Right cardiac atrium (tissue), 5 donors: ENCODE results near the gene ZC3H7A. TPM values are rescaled to one million over a fixed set of nuclear protein-coding genes. Genes with fewer than 3 reads are reported as not detected.
"Not testable (repeated sequence)": the region's sequence is repeated elsewhere in the genome, so short reads cannot be mapped to it uniquely, and the experiment has no call there.

Experiments used
- ATAC-seq, 2 donors: fragments of 200-7000 bp; cut with Tn5 transposase; one replicate each; pipeline versions ENCODE4 v1.8.0 to v1.9.1; 2020; ENCODE audit warnings: moderate library complexity in 2 of 2, mild to moderate bottlenecking in 1 of 2
- DNase-seq, 3 donors: peaks; one replicate each; pipeline ENCODE4 v3.0.0-alpha.2; 2020
- H3K27ac ChIP-seq: one replicate; pipeline ENCODE4 v1.5.1; 2013; ENCODE audit warnings: mild to moderate bottlenecking, low read length, control low read depth, moderate library complexity
- H3K27me3 ChIP-seq: one replicate; pipeline ENCODE4 v1.6.1; 2013; ENCODE audit not compliant: control insufficient read depth, insufficient read depth
- H3K4me1 ChIP-seq: one replicate; pipeline ENCODE4 v1.6.1; 2013; ENCODE audit warnings: low read length; ENCODE audit not compliant: control insufficient read depth, insufficient read depth
- H3K4me3 ChIP-seq: one replicate; pipeline ENCODE4 v1.5.1; 2013; ENCODE audit warnings: low read length, control low read depth
- H3K9me3 ChIP-seq: one replicate; pipeline ENCODE4 v1.6.1; 2013; ENCODE audit warnings: low read length; ENCODE audit not compliant: control insufficient read depth
- WGBS: extraction: QIAGEN DNeasy Blood & Tissue Kit; methylation state at CpG from one replicate; pipeline ENCODE4 v1.1.7; 2013; 5-methylcytosine and 5-hydroxymethylcytosine counted together
- intact Hi-C, 4 donors: fragments of 100-400 bp; cut with DNase I; formaldehyde crosslinking; loops; one replicate each; pipeline versions ENCODE4 v1.11.0 to v1.14.0; 2022 to 2023
- polyA plus RNA-seq: library from polyadenylated mRNA; stranded (reverse); fragments of 200-250 nt; gene quantifications from one replicate; pipeline ENCODE4 v1.2.3, GENCODE V29; 2013
- total RNA-seq, 4 donors: library from RNA; stranded (reverse); fragmentation: NEBNext Ultra II Directional; extraction: Animal tissue kit (Norgen Biotek cat#: 25700); gene quantifications; one replicate each; pipeline ENCODE4 v1.2.1, GENCODE V29; 2021
- donor health status: healthy with polysubstance abuse.
- donor health status: DM: no; HTN: yes; CAD: no.
- donor health status: DM: no; HTN: no; CAD: no.
- donor health status: DM: no; HTN: yes; CAD: no; lungs with severe emphysema.
- donor health status: DM: yes; HTN: yes; CAD: no.

Gene ZC3H7A
- total and polyA plus RNA-seq, 5 donors = 18.7 to 32.2 (median 30.4) TPM

DNA sequence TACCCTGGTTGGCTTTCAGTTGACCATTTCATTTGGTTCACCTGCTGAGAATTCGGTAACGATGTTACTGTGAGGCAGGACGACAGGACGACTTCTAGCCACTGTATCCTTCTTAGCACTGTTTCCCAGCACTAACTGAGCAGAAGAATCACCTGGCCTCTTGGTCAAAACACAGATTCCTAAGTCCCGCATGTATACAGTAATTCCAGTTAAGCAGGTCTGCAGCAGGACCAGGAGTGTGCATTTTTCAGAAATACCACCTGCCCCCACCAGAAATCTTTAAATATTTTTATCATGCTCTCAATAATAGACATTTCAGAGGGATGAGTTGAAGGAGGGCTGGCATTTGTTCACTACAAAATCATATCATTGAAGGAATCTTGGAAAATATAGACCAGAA is 31.6 kb upstream of the ZC3H7A start:
- H3K4me3 ChIP-seq = no peak overlapping the region
- DNase-seq (no peak), ATAC-seq (no peak)
- H3K9me3 ChIP-seq = no peaks in the 10 kb centered on the region
- H3K4me1 ChIP-seq = no peaks in the 10 kb centered on the region
- H3K27me3 ChIP-seq = no peaks in the 10 kb centered on the region
- intact Hi-C loops = no loop called here
- 85% methylated on average over 5 of the region's 5 CpGs for WGBS
- H3K27ac ChIP-seq = no peak overlapping the region

DNA sequence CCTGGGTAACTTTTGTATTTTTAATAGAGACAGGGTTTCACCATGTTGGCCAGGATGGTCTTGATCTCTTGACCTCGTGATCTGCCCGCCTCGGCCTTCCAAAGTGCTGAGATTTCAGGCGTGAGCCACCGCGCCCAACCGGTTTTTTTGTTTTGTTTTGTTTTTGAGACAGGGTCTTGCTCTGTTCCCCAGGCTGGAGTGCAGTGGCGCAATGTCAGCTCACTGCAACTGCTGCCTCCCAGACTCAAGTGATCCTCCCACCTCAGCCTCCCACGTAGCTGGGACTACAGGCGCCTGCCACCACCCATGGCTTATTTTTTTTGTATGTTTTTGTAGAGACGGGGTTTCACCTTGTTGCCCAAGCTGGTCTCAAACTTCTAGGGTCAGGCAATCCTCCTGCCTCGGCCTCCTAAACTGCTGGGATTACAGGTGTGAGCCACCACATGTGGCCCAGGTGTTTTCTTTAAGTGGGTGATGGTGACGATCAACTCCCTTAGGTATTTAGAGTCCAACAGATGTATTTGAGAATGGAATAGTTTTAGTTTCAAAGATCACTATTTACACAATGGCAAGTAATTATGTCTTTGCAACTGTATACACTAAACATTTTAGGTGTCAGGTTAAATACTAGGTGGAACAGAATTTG is 28.6 kb upstream of the ZC3H7A start:
- H3K27me3 ChIP-seq, H3K4me1 ChIP-seq, intact Hi-C loops, DNase-seq, ATAC-seq, H3K27ac ChIP-seq, H3K9me3 ChIP-seq, H3K4me3 ChIP-seq: not testable (repeated sequence)
- WGBS = 94% methylated on average over 13 of the region's 13 CpGs

DNA sequence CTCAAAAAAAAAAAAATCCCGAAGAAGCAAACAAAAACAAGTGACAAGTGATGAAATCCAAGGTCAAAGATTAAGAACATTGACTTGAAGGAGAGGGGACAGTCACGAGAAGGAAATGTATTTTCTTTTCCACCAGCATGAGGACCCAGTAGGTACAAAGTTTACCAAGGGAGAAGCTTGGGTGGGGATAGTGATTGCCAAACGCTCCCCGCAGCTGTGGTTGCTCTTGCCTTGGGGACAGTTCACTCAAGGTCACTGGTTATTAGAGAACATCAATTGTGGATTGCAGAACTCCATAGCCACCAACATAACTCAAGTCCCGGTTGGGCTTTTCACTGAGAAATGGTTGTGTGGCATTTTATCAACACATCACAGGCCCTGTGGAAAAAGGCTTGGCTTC is 27.3 kb upstream of the ZC3H7A start:
- H3K27me3 ChIP-seq = no peaks in the 10 kb centered on the region
- no peak overlapping the region for H3K27ac ChIP-seq
- H3K4me1 ChIP-seq = no peaks in the 10 kb centered on the region
- intact Hi-C loops = no loop called here
- no peaks in the 10 kb centered on the region for H3K9me3 ChIP-seq
- H3K4me3 ChIP-seq = no peak overlapping the region
- DNase-seq = peak; percentile 40 to 77 (median 74)
- ATAC-seq = peak; percentile 80 to 93
- 15% methylated on average over 5 of the region's 5 CpGs for WGBS

DNA sequence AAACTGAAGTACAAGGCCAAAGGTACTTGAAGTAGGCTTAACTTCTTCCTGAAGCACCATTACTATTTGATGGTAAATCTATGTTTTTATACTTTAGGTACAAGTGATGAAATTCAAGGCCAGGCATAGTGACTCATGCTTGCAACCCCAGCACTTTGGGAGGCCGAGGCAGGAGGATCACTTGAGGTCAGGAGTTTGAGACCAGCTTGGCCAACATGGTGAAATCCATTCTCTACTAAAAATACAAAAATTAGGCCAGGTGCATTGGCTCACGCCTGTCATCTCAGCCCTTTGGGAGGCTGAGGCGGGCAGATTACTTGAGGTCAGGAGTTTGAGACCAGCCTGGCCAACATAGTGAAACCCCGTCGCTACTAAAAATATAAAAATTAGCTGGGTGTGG is 26.6 kb upstream of the ZC3H7A start:
- 95% methylated on average over 5 of the region's 5 CpGs for WGBS
- not testable (repeated sequence) for ATAC-seq

DNA sequence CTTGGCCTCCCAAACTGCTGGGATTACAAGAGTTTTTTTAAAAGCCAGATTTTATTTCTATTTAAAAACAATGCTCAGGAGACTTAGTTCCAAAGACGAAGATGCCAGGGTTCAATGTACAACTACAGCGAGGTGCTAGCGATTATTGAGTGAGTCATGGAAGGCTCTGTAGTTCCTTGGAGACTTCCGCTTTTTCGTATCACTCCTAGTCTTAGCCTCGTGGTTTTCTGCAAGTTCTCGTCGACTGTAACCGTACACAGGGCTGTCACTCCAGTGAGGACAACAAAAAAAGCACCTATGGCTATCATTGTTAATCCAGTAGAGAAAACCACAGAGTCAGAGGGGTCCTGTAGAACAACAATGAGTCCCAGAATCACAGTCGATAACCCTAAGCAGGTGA is 22.7 kb upstream of the ZC3H7A start:
- intact Hi-C loops = loop anchor here in 2 of 4 donors (10.0 kb wide), 2 partner anchors 285 to 415 kb away; no protein-coding TSS in a partner anchor
- H3K27me3 ChIP-seq = no peaks in the 10 kb centered on the region
- WGBS = 84% methylated on average over 10 of the region's 10 CpGs
- no peak for DNase-seq
- no peak for ATAC-seq
- no peaks in the 10 kb centered on the region for H3K4me1 ChIP-seq
- H3K27ac ChIP-seq = no peak overlapping the region
- no peaks in the 10 kb centered on the region for H3K9me3 ChIP-seq
- no peak overlapping the region for H3K4me3 ChIP-seq

More for the DNA sequence above, 26.6 kb upstream of the ZC3H7A start:
- H3K4me3 ChIP-seq, H3K4me1 ChIP-seq, H3K27me3 ChIP-seq, DNase-seq, intact Hi-C loops, H3K27ac ChIP-seq, H3K9me3 ChIP-seq: not testable (repeated sequence)

DNA sequence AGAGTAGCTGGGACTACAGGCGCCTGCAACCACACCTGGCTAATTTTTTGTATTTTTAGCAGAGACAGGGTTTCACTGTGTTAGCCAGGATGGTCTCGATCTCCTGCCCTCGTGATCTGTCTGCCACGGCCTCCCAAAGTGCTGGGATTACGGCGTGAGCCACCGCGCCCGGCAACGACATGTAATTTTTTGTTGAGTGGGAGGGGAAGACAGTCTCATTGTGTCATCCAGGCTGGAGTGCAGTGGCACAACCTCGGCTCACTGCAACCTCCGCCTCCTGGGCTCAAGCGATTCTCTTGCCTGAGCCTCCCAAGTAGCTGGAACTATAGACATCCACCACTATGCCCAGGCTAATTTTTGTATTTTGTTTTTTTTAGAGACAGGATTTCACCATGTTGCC is 21.9 kb upstream of the ZC3H7A start:
- H3K4me1 ChIP-seq, H3K27me3 ChIP-seq, H3K9me3 ChIP-seq, ATAC-seq, DNase-seq, H3K27ac ChIP-seq, H3K4me3 ChIP-seq: not testable (repeated sequence)
- 87% methylated on average over 13 of the region's 13 CpGs for WGBS
- intact Hi-C loops = loop anchor here in 2 of 4 donors (10.0 kb wide), 2 partner anchors 284 to 414 kb away; no protein-coding TSS in a partner anchor

DNA sequence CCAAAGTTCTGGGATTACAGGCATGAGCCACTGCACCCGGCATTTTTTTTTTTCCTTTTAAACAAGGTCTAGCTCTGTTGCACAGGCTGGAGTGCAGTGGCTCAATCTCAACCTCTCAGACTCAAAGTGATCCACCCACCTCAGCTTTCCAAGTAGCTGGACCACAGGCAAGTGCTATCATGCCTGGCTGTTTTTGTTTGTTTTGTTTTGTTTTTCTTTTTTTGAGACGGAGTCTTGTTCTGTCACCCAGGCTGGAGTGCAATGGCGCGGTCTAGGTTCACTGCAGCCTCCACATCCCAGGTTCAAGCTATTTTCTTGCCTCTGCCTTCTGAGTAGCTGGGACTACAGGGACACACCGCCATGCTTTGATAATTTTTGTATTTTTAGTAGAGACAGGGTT is 19.1 kb upstream of the ZC3H7A start:
- no peaks in the 10 kb centered on the region for H3K27me3 ChIP-seq
- ATAC-seq = no peak
- H3K27ac ChIP-seq = no peak overlapping the region
- H3K4me3 ChIP-seq = no peak overlapping the region
- WGBS = 77% methylated on average over 5 of the region's 5 CpGs
- H3K9me3 ChIP-seq = no peaks in the 10 kb centered on the region
- no peaks in the 10 kb centered on the region for H3K4me1 ChIP-seq
- DNase-seq = no peak
- intact Hi-C loops = loop anchor here in 2 of 4 donors (10.0 kb wide), 2 partner anchors 281 to 411 kb away; no protein-coding TSS in a partner anchor

DNA sequence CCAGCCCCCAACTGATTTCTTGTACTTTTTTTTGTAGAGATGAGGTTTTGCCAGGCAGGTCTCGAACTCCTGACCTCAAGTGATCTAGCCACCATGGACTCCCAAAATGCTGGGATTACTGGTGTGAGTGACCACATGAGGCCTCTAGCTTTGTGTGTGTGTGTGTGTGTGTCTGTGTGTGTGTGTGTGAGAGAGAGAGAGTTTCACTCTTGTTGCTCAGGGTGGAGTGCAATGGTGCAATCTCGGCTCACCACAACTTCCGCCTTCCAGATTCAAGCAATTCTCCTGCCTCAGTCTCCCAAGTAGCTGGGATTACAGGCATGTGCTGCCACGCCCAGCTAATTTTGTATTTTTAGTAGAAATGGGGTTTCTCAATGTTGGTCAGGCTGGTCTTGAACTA is 17.7 kb upstream of the ZC3H7A start:
- H3K27ac ChIP-seq, H3K4me3 ChIP-seq, H3K9me3 ChIP-seq, H3K4me1 ChIP-seq, H3K27me3 ChIP-seq: not testable (repeated sequence)
- peak in 1 of 2 donors; percentile 45 for ATAC-seq
- intact Hi-C loops = loop anchor here in 2 of 4 donors (10.0 kb wide), 2 partner anchors 280 to 410 kb away; no protein-coding TSS in a partner anchor
- WGBS = 85% methylated on average over 4 of the region's 4 CpGs
- DNase-seq = peak; percentile 29 to 67 (median 61)

DNA sequence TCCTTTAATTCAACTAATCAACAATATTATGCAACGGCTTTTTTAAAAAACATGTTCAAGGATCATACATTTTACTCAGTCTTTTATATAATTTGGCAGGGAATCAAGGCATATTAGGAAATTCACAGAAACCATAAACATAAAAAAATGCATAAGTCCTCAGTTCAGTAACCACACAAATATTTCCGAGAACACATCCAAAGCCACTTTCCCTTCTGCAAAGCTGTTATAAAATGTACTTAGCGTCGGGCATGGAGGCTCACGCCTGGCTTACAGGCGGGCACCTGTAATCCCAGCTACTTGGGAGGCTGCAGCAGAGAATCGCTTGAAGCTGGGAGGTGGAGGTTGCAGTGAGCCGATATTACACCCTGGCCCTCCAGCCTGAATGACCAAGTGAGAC is 9.7 kb upstream of the ZC3H7A start:
- DNase-seq (no peak), ATAC-seq (no peak)
- Histone ChIP-seq H3K27ac (no peak overlapping the region), H3K9me3 (no peaks in the 10 kb centered on the region), H3K27me3 (no peaks in the 10 kb centered on the region), H3K4me3 (no peak overlapping the region), H3K4me1 (no peaks in the 10 kb centered on the region)
- intact Hi-C loops = loop anchor here in 1 of 4 donors (10.0 kb wide), 1 partner anchor 412 kb away; no protein-coding TSS in a partner anchor
- WGBS = 78% methylated on average over 8 of the region's 8 CpGs

DNA sequence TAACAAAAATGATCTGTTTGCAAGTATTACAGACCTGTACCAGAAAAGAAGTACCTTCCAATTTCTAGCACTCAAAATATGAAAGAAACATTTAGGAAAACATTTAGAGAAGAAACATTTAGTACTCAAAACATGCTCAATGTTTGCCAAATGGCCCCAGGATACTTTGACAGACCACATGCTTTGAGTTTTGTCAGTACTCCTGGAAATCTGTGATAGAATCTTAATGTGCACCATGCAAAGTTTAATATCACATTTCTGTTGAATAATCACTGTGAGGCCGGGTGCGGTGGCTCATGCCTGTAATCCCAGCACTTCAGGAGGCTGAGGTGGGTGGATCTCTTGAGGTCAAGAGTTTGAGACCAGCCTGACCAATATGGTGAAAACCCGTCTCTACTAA is 8.5 kb upstream of the ZC3H7A start:
- H3K9me3 ChIP-seq = no peaks in the 10 kb centered on the region
- no peaks in the 10 kb centered on the region for H3K27me3 ChIP-seq
- H3K4me3 ChIP-seq = no peak overlapping the region
- no peak for DNase-seq
- intact Hi-C loops = loop anchor here in 1 of 4 donors (10.0 kb wide), 1 partner anchor 411 kb away; no protein-coding TSS in a partner anchor
- 92% methylated on average over 3 of the region's 3 CpGs for WGBS
- H3K4me1 ChIP-seq = no peaks in the 10 kb centered on the region
- no peak overlapping the region for H3K27ac ChIP-seq
- no peak for ATAC-seq

DNA sequence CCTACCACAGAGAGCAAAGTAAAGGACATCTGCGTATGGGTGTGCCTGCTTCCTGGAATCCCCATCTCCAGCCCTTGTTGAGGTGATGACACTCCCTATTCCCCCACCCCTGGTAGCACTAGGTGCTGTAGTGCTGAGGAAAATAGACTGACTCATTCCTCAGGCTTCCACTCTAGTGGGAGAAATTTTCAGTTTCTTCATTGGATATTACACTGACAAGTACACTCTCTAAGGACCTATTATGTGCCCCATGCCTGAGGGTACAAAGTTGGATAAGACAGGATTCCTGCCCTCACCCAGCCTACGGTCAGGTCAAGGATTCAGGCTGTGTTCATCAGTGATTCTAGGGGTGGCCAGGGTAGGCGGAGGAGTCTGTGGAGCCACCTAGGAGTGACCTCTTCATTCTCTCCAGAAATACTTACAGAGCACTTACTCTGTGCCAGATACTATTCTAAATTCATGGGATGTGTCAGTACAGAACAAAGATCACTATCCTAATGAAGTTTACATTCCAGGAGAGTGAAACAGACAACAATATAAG is 4.5 kb upstream of the ZC3H7A start:
- ATAC-seq (no peak), DNase-seq (no peak)
- no peaks in the 10 kb centered on the region for H3K27me3 ChIP-seq
- WGBS = 84% methylated on average over 3 of the region's 3 CpGs
- H3K4me3 ChIP-seq = no peak overlapping the region
- intact Hi-C loops = loop anchor here in 1 of 4 donors (10.0 kb wide), 1 partner anchor 407 kb away; no protein-coding TSS in a partner anchor
- H3K4me1 ChIP-seq = peaks cover 9% of the 10 kb centered on the region
- H3K9me3 ChIP-seq = no peaks in the 10 kb centered on the region
- H3K27ac ChIP-seq = no peak overlapping the region
